Dendritic cell treated with granulocyte-macrophage colony-stimulating factor and Interleukin-4, amounts not matched to agents 40 ng/mL and 50 ng/mL, for 4 days (primary cell): ENCODE measurements around the gene DRICH1.
"Not testable (repeated sequence)": the region's sequence is repeated elsewhere in the genome, so short reads cannot be mapped to it uniquely, and the experiment has no call there.

ENCODE experiments used
- H3K27ac Mint-ChIP-seq: one replicate; pipeline ENCODE4 v1.8.0; 2022; ENCODE audit warnings: mild to moderate bottlenecking, mixed read lengths
- H3K27me3 Mint-ChIP-seq: one replicate; pipeline ENCODE4 v1.8.0; 2022; ENCODE audit warnings: mild to moderate bottlenecking, mixed read lengths
- H3K36me3 Mint-ChIP-seq: one replicate; pipeline ENCODE4 v1.8.0; 2022; ENCODE audit warnings: low read depth, mixed read lengths
- H3K4me1 Mint-ChIP-seq: one replicate; pipeline ENCODE4 v1.8.0; 2022; ENCODE audit warnings: low read depth, mixed read lengths
- H3K4me3 Mint-ChIP-seq: one replicate; pipeline ENCODE4 v1.8.0; 2022; ENCODE audit warnings: mild to moderate bottlenecking, moderate library complexity, mixed read lengths
- H3K9me3 Mint-ChIP-seq: one replicate; pipeline ENCODE4 v1.8.0; 2022; ENCODE audit warnings: mixed read lengths
- intact Hi-C: fragments of 100-400 bp; cut with micrococcal nuclease; formaldehyde crosslinking; loops from one replicate; pipeline ENCODE4 v1.15.0; 2022

DRICH1 gene

GRCh38 chr22:23560215-23560614, 71.9 kb downstream of the DRICH1 start:
- H3K4me3 Mint-ChIP-seq, H3K9me3 Mint-ChIP-seq, intact Hi-C loops, H3K27ac Mint-ChIP-seq, H3K36me3 Mint-ChIP-seq, H3K4me1 Mint-ChIP-seq: not testable (repeated sequence)
- peaks cover 24% of the 10 kb centered on the region for H3K27me3 Mint-ChIP-seq
